Stimulated activated CD8-positive, alpha-beta memory T cell treated with anti-CD3 and anti-CD28 coated beads, Interleukin-2, amount 100 ng/mL, for 1 hour (primary cell): ENCODE measurements around the gene IGSF9.
A peak's percentile ranks its signal among the peaks of the same experiment; 100 is the strongest.

Experiments
- DNase-seq, 2 donors: peaks; one replicate each; pipeline ENCODE4 v3.0.0-alpha.2; 2020; ENCODE audit warnings: low read depth in 2 of 2

IGSF9 gene

DNA sequence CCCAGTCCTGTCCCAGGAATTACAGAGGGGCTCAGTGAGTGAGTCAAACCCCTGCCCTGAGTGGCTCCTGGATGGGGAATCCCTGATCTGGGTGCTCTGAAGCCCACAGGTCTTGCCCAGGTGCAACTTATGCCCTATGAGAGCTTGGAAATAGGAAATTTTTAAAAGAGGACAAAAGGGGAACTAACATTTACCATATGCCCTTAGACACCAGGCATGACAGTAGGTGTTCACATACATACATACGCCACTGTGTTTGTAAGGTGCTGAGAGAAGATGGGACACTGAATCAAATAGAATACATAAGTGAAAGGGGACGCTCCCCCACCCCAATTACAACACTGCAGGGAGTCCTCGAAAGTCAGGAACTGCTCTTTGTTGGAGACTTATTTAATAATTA, 46.9 kb downstream of the IGSF9 start:
- DNase-seq, result no peak

DNA sequence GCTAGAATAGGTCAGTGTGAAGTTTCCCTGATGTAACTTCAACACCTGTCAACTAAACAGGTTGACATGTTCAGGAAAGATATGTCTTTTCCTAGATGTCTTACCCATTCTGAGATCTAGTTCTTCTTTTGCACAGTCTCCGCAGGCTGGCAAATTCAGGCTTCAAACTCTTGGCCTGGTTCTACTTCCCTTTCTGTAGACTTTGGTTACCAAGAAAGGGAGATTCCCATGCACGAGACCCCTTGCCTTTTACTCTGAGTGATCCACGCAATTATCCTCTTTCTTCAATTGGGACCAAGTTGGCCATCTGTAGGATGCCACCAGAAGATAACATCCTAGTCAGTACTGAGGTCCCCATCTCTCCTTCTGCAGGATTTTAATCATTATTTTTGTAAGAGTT, 47.5 kb downstream of the IGSF9 start:
- DNase-seq, result no peak

- no peak for DNase-seq
Observed at GRCh38 chr1:159896546-159896930, 48.9 kb downstream of the IGSF9 start.

GRCh38 chr1:159895836-159896545, 49.4 kb downstream of the IGSF9 start:
- DNase-seq, result no peak

DNA sequence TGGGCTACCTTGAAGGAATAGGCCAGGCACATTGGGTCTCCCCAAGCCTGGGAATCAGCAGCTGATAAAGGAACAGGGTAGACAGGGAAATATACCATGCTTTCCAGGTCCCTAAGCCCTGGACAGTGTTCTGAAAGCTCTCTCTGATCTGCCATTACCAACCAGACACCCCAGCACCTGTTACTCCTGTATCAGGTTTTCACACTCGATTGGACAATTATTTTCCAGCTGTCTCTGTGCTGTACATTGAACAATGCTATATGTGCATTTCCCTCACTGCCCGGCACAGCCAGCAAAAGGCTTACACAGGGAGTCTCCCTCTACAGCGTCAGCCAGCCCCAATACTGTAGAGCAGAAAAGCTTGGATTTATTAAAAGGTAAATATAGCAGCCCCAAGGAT, 50.1 kb downstream of the IGSF9 start:
- DNase-seq, result no peak

DNA sequence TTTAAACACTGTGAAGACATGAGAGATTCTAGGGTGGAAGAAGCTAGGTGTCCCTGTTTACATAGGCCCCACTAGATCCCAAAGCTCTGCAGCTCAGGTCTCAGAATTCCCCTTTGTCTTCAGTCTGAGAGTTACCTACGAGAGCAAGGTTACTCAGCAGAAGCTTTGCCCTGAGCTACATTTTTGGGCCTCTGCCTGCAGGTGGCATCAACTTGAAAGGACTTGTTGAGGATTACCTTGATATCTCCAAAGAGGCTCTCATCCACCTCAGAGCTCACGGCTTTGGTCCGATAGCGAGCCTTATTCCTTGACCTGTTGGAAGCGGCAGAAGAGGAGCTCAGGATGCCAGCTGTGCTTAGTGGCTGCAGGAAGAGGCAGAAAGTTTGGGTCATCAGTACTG, 52.5 kb downstream of the IGSF9 start:
- DNase-seq, result no peak

- peak; percentile 42 to 62 for DNase-seq
Observed at GRCh38 chr1:159891275-159892157, 53.9 kb downstream of the IGSF9 start.

DNA sequence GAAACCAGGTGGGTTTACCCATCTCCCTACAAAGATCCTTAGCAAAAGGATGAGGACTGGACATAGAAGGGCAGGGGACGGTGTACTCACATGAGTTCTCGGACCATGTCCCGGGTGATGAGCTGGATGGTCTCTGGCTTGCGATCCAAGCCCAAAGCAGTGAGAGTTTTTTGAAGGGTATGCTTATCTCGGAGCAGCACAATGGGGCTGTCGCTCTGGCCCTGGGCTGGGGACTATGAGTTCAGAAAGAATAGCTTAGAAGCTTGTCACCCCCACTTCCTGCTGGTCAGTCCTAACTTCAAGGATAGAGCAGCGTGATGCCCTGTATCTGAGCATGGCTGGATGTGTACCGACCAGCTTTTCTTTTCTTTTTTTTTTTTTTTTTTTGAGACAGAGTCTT, 55.0 kb downstream of the IGSF9 start:
- DNase-seq, result no peak

DNA sequence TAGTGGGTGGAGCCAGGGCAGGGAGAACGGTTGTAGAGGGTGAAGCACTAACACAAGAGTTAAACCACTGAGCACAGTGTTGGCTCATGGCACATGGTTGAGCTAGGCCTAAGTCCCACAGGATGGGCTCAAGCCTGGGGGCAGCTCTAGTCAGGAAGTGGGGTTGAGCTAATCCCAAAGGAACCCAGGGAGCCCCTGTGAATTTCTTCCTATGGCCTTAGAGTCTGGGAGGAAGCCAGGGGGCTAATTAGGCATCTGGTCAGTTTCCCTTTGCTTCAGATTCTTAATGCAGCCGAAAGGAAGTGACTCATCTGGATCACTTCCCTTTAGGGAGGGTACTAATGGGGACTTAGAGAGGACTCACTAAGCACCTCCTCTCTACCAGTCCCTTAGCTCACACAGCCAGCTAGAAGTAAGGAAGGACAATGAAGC, 55.6 kb downstream of the IGSF9 start:
- no peak for DNase-seq

DNA sequence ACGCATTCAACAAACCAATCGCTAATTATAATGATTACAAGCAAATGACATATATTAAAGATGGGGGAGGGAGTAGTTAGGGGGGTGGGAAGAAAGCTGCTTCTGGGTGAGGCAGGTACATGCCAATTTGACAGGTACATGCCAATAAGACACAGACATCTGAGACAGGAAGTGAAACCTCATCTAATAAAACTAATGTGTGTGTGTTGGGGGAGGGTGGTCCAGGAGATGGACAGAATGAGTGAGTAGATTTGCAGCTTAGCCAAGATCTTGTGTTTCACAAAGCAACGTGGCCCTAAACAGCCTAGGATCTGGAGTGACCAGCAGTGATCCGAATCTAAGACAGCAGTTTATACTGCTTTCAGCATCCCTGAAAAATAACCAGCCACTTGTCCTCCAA, 56.2 kb downstream of the IGSF9 start:
- DNase-seq, result no peak

GRCh38 chr1:159884296-159884695, 61.1 kb downstream of the IGSF9 start:
- no peak for DNase-seq

- no peak for DNase-seq
Observed at GRCh38 chr1:159883134-159883533, 62.3 kb downstream of the IGSF9 start.

GRCh38 chr1:159882527-159882862, 62.9 kb downstream of the IGSF9 start:
- no peak for DNase-seq

GRCh38 chr1:159881622-159882526, 63.5 kb downstream of the IGSF9 start:
- no peak for DNase-seq

GRCh38 chr1:159880430-159880829, 65.0 kb downstream of the IGSF9 start:
- no peak for DNase-seq

GRCh38 chr1:159879977-159880376, 65.4 kb downstream of the IGSF9 start:
- DNase-seq, result no peak

GRCh38 chr1:159879136-159879535, 66.3 kb downstream of the IGSF9 start:
- DNase-seq, result no peak

GRCh38 chr1:159877695-159878444, 67.5 kb downstream of the IGSF9 start:
- no peak for DNase-seq
